ENCODE data around the gene SLAMF9.

The SLAMF9 gene

DNA sequence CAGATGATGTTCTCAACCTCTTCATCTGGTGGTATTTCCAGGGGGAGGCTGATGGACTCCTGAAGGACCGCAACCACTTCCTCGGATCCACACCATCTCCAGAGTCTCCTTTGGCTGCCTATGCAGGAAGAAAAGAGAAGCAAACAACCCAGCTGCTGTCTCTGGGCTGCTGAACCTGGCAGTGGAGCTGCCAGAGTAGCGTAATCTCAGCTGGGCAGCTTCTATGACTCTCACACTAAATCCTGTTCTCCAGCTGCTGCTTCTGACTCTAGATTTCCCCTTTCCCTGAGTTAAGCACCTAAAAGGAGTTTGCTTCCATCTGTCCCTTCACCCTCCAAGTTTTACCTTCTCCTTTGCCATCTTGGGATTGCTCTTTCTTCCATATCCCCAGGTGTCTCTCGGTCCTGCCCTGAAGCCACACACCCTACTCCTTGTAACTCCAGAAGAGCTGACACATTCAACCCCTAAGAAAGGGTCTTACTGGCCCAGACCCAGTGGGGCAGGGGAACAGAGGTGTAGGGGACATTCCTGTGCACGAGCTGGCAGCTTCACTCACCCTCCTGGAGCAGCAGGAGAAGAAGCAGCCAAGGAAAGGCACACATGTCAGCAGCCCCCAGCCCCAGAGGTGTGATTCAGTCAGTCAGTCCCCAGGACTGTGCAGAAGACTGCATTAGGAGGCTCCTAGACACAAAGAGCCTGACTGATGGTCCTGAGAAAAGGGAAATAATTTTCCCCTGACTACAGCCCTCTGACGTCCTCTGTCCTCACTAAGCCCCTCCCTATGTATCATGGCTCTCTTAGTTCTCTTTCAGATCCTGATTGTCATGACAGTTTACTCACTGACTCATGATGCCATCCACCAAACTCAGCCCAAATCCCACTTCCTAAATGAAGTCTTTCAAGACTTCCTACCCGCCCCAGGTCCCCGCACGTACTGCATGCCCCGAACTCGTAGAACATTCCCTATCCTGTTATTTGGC lies at the start of gene SLAMF9:
TSS of gene SLAMF9 (minus strand) at position 702 of the 980 bp plus-strand sequence. CDS start at position 602, 100 bp downstream.
- no peak for TF ChIP-seq GATA3 (IDR thresholded peaks at IDR 0.05; ENCODE audit: low read depth, low read length)
- no peak for TF ChIP-seq GATA2 (IDR thresholded peaks at IDR 0.05; ENCODE audit: low read depth, low read length)

DNA sequence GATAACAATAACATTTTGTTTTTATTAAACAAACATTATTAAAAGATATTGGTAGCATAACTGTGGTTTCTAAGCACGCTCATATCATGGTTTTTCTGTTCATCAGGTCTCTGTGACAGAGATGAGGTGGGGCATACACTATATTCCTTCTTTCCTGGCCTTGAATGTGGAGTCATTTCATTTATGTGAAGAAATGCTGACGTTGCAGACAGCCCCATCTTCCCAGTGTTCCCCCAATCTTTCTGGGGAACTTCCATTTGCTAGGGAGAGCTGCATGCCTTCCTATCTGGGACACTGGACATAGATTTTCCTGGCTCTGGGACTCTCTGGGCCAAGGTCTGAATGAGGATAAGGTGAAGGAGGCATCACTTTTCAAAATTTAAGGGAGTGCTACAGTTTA lies 47.4 kb upstream of the SLAMF9 start:
- TF ChIP-seq GATA3 (IDR thresholded peaks at IDR 0.05; ENCODE audit: low read depth, low read length) = no peak
- no peak for TF ChIP-seq GATA2 (IDR thresholded peaks at IDR 0.05; ENCODE audit: low read depth, low read length)

DNA sequence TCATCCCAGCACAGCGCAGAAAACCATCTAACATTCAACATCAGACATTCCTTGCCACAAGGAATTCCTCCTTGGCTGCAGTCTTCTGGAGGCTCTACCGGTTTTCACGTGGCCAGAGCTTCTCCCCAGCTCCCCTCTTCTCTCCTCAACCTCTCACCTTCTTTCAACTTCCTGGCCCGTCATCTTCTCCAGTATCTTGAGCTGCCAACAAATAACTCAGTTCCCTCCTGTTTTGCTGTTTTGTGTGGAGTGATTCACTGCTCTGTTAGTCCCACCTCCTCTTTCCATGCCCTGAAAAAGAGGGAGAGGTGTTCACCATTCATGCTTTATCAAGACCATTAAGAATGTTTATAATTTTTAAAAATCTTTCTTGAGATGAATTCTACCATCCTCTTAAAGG lies 45.2 kb upstream of the SLAMF9 start:
- no peak for TF ChIP-seq GATA2 (IDR thresholded peaks at IDR 0.05; ENCODE audit: low read depth, low read length)
- no peak for TF ChIP-seq GATA3 (IDR thresholded peaks at IDR 0.05; ENCODE audit: low read depth, low read length)

DNA sequence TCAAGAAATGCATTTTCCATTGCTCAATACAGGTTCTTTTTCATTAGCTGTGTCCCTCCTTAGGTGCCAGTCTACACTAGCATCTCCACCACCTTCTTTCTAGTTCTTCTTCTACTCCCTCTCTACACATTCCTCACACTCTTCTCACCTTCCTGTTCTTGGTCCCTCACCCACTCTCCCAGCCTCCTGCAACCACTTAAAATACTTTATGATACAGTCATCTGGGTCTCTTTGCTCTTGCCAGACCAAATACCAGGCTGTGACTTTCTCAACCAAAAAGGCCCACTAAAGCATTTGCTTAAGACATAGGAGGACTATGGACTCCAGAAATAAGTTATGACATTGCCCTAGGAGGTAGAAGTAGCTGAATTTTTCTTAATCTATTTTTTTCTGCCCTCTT lies 42.6 kb upstream of the SLAMF9 start:
- no peak for TF ChIP-seq GATA2 (IDR thresholded peaks at IDR 0.05; ENCODE audit: low read depth, low read length)
- no peak for TF ChIP-seq GATA3 (IDR thresholded peaks at IDR 0.05; ENCODE audit: low read depth, low read length)

DNA sequence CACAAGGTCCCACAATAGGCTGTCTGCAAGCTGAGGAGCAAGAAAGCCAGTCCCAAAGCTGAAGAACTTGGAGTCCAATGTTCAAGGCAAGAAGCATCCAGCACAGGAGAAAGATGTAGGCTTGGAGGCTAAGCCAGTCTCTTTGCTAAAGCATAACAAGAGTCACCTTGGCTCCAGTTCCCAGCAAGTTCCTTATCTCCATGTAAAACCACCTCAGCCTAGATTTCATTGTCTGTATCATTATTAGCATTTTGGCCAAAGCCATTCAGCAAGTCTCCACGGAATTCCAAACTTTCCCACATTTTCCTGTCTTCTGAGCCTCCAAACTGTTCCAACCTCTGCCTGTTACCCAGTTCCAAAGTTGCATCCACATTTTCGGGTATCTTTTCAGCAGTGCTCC lies 40.9 kb upstream of the SLAMF9 start:
- TF ChIP-seq GATA3 (IDR thresholded peaks at IDR 0.05; ENCODE audit: low read depth, low read length) = no peak
- no peak for TF ChIP-seq GATA2 (IDR thresholded peaks at IDR 0.05; ENCODE audit: low read depth, low read length)

DNA sequence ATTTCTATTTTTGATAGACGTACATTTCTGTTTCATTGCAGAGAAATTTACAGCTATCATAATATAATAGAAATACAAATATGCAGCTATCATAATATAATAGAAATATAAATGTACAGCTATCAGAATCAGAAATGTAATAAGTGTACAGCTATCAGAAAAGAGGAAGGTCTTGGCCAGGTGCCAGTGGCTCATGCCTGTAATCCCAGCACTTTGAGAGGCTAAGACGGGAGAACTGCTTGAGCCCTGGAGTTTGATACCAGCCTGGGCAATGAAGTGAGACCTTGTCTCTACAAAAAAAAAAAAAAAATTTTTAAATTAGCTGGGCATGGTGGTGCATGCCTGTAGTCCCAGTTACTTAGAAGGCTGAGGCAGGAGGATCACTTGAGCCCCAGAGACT lies 39.9 kb upstream of the SLAMF9 start:
- TF ChIP-seq GATA2 (IDR thresholded peaks at IDR 0.05; ENCODE audit: low read depth, low read length) (no peak), GATA3 (IDR thresholded peaks at IDR 0.05; ENCODE audit: low read depth, low read length) (no peak)

DNA sequence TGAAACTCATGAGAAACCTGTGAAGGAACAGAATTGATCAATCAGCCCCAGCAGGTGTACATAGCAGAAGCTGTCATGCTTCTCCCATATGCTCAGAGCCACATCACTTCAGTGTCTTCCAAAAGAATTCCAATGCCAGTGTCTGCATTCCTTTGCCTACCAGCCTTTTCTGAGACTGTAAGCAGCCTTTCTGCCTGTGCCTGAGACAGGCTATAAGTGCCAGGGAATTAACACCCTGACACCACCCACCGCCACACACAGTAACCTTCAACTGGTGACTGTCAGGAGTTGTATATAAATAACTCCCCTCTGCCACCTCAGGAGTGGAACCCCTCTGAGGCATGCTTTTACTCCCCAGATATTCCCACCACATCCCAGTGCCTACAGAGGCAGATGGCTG lies 38.1 kb upstream of the SLAMF9 start:
- no peak for TF ChIP-seq GATA3 (IDR thresholded peaks at IDR 0.05; ENCODE audit: low read depth, low read length)
- TF ChIP-seq GATA2 (IDR thresholded peaks at IDR 0.05; ENCODE audit: low read depth, low read length) = no peak

DNA sequence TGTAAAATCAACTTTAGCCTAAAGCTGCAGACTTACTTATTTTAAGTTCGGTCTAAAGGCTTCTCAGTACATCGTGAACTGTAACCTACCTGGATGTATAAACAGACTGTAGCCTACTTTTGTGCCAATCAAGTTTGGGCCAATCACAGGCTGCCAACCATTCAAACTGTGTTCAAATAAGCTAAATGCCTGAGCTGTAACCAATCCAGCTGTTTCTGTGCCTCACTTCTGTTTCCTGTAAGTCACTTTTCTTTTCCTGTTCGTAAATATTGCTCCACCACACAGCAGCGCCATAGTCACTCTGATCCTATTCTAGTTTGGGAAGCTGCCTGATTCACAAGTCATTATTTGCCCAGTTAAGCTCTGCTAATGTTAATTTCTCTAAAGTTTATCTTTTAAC lies 37.5 kb upstream of the SLAMF9 start:
- TF ChIP-seq GATA2 (IDR thresholded peaks at IDR 0.05; ENCODE audit: low read depth, low read length) (no peak), GATA3 (IDR thresholded peaks at IDR 0.05; ENCODE audit: low read depth, low read length) (no peak)

DNA sequence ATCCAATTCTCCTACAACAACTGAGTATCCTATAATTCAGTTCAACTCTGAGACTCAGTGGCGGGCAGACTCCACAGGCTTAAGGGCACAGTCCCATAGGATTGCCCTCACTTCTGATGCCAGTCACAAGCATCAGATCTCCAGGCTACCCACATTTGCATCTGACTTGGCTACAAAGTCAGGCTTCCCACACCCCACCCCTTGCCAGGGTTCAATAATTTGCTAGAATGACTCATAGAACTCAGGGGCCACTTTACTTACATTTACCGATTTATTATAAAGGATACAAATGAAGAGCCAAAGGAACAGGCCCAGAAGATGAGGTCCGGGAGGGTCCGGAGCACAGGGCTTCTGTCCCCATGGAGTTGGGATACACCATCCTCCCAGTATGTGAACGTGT lies 36.0 kb upstream of the SLAMF9 start:
- TF ChIP-seq GATA3 (IDR thresholded peaks at IDR 0.05; ENCODE audit: low read depth, low read length) (no peak), GATA2 (IDR thresholded peaks at IDR 0.05; ENCODE audit: low read depth, low read length) (no peak)

DNA sequence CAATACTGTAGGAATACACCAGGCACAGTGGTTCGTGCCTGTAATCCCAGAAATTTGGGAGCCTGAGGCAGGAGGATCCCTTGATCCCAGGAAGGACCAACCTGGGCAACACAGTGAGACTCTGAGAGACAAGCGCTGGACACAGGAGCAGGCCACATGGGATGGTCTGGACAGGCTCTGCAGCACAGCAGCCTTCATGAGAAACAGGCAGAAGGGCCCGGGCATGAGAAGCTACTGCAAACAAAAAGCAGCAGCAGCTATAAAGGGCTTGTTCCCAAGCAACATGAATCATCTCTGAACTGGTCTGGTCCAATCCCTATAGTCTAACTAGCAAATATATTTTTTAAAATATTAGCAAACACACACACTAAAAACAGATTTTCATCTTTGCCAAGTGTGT lies 35.5 kb upstream of the SLAMF9 start:
- TF ChIP-seq GATA2 (IDR thresholded peaks at IDR 0.05; ENCODE audit: low read depth, low read length) (no peak), GATA3 (IDR thresholded peaks at IDR 0.05; ENCODE audit: low read depth, low read length) (no peak)

DNA sequence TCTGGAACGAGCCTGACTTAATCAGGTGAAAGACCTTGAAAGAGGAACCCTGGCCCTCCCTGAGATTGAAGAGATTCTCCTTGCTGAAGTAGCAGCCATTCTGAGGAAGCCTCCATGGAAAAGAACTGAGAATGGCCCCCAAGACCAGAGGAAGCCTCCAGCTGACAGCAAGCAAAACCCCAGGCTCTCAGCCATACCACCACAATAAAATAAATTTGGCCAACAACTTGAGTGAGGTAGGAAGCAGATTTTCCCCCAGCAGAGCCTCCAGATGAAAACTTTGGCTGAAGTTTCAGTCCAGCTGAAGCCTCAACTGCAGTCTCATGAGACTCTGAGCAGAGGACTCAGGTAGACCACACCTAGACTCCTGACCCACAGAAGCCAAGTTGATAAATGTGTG lies 34.0 kb upstream of the SLAMF9 start:
- TF ChIP-seq GATA2 (IDR thresholded peaks at IDR 0.05; ENCODE audit: low read depth, low read length) (no peak), GATA3 (IDR thresholded peaks at IDR 0.05; ENCODE audit: low read depth, low read length) (no peak)

DNA sequence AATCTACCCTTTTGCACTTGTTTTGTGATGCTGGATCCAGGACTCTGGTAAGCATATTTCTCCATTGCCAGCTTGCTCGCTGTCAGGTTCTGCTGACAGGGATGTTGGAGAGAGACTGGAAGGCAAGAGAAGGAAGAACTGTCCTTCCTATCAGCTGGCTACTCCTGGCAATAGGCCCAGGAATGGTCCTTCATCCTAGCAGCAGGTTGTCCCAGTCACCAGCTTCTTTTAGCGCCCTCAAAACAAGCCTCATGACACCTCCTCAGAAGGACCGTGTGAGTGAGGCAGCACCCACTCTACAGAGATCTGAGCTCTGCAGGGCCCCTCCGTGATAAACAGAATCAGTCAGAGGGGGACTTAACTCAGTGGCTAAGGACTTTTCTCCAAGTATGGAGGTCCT lies 33.1 kb upstream of the SLAMF9 start:
- TF ChIP-seq GATA2 (IDR thresholded peaks at IDR 0.05; ENCODE audit: low read depth, low read length) = no peak

DNA sequence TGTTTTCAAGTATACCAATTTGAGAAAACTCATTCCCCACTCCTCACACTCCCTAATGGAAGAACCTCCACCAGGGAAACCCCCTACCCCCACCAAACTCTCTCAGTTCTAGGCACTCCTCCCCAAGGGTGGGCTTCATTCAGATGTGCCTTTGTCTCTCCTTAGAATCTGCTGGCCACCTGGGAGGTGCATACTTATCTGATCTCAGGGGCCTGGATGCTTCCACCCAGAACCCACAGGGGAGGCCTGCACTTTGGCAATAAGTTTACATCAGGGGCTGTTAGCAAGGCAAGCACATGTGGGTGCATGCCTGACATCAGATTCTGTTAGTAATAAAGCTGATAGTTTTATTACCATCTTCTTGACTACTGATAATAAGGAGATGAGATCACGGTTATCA lies 32.5 kb upstream of the SLAMF9 start:
- TF ChIP-seq GATA3 (IDR thresholded peaks at IDR 0.05; ENCODE audit: low read depth, low read length) = no peak
- TF ChIP-seq GATA2 (IDR thresholded peaks at IDR 0.05; ENCODE audit: low read depth, low read length) = no peak

DNA sequence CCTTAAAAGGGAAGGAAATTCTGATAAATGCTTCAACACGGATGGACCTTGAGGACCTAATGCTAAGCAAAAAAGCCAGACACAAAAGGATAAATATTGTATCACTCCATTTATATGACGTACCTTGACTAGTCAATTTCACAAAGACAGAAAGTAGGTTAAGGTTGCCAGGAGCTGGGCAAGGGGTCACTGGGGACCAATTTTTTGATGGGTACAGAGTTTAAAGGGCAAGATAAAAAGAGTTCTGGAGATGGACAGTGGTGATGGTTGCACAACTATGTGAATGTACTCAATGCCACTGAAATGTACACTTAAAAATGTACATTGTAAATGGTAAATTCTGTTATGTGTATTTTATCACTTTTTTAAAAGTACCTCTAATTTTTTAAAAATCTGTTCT lies 32.1 kb upstream of the SLAMF9 start:
- TF ChIP-seq GATA3 (IDR thresholded peaks at IDR 0.05; ENCODE audit: low read depth, low read length) (no peak), GATA2 (IDR thresholded peaks at IDR 0.05; ENCODE audit: low read depth, low read length) (no peak)

DNA sequence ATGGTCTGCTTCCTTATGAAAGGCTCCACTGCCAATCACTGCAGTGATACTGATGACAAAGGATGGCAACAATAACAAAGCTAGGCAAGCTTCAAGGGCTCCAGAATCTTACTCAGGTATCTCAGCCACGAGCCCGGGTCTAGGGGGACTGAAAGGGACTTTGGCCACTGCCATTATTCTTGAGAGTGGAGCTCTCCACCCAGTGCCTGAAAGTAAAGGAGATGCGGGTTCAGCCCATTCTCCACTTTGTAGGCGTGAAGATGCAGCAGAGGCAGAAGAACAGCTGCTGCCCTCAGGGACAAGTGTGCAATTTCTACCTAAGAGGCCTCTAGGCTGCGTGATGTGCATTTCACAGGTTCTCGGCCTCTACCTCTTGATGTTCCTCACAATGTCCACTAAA lies 31.4 kb upstream of the SLAMF9 start:
- TF ChIP-seq GATA3 (IDR thresholded peaks at IDR 0.05; ENCODE audit: low read depth, low read length) (no peak), GATA2 (IDR thresholded peaks at IDR 0.05; ENCODE audit: low read depth, low read length) (no peak)
